Measurements from ENCODE around the gene ZBTB6. TPM values are rescaled to one million over a fixed set of nuclear protein-coding genes. Genes with fewer than 3 reads are reported as not detected.
A peak's percentile ranks its signal among the peaks of the same experiment; 100 is the strongest.

The ZBTB6 gene
- polyA plus RNA-seq, 2 of the 4 experiments (the other 2 are of a cell fraction), result 9.0 to 10.3 TPM

DNA sequence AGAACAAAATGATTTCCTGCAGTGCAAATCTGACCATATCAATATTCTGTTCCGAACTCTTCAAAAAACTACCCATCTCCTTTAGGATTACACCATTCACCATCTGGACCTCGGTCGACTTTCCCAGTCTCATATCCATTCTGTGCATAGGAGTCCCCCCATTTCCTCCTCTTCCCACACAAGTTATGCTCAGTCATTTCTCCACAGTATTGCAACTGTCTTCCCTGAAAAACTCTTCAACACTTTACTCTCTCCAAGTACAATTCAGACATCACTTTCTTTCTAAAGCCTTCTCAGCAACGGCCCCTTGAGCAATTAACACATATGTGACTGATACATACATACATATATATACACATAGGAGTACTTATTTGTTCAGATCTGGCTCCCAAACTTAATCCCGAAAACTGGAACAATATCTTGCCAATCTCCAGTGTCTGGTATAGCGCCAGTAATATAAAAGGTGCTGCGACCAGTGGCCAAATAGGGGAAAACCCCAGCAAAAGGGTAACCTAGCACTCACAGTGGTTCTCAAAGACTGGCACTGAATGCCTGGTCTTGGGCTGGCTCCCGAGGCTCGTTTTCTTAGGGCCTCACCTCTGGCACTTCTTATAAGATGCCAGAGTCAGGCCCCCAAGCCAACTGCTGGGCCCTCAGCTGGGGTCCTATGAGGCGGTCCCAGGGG is 17.6 kb upstream of the ZBTB6 start:
- Histone ChIP-seq H3K4me1 (peaks cover 19% of the 10 kb centered on the region; the same call in 2 of the 3 replicates), H3K9me3 (no peaks in the 10 kb centered on the region), H3K4me2 (peak overlapping the region; percentile 94), H3K4me3 (peak overlapping the region; percentile 81), H3K27ac (peak overlapping the region; percentile 88 to 96)
- POLR2A ChIA-PET, result interaction anchor here (0.8 to 2.7 kb wide), 7 partner anchors 10 to 61 kb away, joined by 3 to 54 read pairs (median 5); partner anchors contain the start of genes RABGAP1, RC3H2 and ZBTB6
- WGBS (ENCODE audit: missing lambda C conversion rate), result 28% methylated on average over 10 of the region's 10 CpGs
- TF ChIP-seq ZSCAN20 (CRISPR knock-in tag; IDR thresholded peaks at IDR 0.05) (no peak), FOSB (CRISPR knock-in tag; IDR thresholded peaks at IDR 0.05) (no peak), POLR2AphosphoS2 (conservative IDR thresholded peaks at IDR 0.05; ENCODE audit: low read length) (no peak), ZFP36 (IDR thresholded peaks at IDR 0.05; ENCODE audit: borderline replicate concordance, partially characterized antibody) (no peak), CHD2 (IDR thresholded peaks at IDR 0.05; ENCODE audit: low read length, partially characterized antibody) (no peak)
- TF ChIP-seq, protein P1, sequence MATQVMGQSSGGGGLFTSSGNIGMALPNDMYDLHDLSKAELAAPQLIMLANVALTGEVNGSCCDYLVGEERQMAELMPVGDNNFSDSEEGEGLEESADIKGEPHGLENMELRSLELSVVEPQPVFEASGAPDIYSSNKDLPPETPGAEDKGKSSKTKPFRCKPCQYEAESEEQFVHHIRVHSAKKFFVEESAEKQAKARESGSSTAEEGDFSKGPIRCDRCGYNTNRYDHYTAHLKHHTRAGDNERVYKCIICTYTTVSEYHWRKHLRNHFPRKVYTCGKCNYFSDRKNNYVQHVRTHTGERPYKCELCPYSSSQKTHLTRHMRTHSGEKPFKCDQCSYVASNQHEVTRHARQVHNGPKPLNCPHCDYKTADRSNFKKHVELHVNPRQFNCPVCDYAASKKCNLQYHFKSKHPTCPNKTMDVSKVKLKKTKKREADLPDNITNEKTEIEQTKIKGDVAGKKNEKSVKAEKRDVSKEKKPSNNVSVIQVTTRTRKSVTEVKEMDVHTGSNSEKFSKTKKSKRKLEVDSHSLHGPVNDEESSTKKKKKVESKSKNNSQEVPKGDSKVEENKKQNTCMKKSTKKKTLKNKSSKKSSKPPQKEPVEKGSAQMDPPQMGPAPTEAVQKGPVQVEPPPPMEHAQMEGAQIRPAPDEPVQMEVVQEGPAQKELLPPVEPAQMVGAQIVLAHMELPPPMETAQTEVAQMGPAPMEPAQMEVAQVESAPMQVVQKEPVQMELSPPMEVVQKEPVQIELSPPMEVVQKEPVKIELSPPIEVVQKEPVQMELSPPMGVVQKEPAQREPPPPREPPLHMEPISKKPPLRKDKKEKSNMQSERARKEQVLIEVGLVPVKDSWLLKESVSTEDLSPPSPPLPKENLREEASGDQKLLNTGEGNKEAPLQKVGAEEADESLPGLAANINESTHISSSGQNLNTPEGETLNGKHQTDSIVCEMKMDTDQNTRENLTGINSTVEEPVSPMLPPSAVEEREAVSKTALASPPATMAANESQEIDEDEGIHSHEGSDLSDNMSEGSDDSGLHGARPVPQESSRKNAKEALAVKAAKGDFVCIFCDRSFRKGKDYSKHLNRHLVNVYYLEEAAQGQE (IDR thresholded peaks at IDR 0.05), result no peak
- TF ChIP-seq, protein P2, sequence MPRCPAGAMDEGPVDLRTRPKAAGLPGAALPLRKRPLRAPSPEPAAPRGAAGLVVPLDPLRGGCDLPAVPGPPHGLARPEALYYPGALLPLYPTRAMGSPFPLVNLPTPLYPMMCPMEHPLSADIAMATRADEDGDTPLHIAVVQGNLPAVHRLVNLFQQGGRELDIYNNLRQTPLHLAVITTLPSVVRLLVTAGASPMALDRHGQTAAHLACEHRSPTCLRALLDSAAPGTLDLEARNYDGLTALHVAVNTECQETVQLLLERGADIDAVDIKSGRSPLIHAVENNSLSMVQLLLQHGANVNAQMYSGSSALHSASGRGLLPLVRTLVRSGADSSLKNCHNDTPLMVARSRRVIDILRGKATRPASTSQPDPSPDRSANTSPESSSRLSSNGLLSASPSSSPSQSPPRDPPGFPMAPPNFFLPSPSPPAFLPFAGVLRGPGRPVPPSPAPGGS (IDR thresholded peaks at IDR 0.05), result no peak
- TF ChIP-seq, protein P3, sequence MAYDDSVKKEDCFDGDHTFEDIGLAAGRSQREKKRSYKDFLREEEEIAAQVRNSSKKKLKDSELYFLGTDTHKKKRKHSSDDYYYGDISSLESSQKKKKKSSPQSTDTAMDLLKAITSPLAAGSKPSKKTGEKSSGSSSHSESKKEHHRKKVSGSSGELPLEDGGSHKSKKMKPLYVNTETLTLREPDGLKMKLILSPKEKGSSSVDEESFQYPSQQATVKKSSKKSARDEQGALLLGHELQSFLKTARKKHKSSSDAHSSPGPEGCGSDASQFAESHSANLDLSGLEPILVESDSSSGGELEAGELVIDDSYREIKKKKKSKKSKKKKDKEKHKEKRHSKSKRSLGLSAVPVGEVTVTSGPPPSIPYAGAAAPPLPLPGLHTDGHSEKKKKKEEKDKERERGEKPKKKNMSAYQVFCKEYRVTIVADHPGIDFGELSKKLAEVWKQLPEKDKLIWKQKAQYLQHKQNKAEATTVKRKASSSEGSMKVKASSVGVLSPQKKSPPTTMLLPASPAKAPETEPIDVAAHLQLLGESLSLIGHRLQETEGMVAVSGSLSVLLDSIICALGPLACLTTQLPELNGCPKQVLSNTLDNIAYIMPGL (CRISPR knock-in tag; IDR thresholded peaks at IDR 0.05; ENCODE audit: borderline replicate concordance), result no peak
- TF ChIP-seq, protein P4, sequence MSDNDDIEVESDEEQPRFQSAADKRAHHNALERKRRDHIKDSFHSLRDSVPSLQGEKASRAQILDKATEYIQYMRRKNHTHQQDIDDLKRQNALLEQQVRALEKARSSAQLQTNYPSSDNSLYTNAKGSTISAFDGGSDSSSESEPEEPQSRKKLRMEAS (IDR thresholded peaks at IDR 0.05), result no peak
- DNase-seq (ENCODE audit: low read depth in 1 of 2, low spot score in 1 of 2), result no peak
- FAIRE-seq, result no peak
- CTCF ChIA-PET, result interaction anchor here (1.0 to 1.2 kb wide), 3 partner anchors 10 to 57 kb away, joined by 3 to 4 read pairs (median 3); partner anchors contain the start of gene RABGAP1
- no peak; a peak in 2 of 6 replicates for ATAC-seq

DNA sequence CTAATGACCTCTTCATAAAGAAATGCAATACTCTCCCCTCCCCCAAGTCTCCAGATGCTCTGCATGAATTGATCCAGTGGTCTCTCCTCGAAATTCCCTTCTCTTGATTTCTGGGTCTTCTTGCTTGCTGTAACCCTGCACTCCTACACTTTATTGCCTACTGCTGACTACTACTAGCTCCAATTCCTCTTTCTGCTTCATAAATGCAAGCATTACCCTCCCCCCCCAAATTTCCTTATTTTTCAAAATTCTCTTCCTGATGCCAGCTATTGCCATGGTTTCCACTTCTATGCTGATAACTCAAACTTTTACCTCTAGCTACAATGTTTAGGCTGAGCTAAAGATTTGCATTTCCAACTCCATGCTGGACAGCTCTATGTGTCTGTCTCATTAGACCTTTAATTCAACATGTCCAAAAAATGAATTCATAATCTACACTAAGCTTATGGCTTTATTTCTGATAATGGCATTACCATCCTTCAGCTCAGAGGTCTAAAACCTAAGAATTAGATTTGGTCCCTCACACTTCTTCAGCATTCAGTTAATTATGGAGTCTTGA is 16.8 kb upstream of the ZBTB6 start:
- FAIRE-seq (no peak), ATAC-seq (no peak), DNase-seq (ENCODE audit: low read depth in 1 of 2, low spot score in 1 of 2) (no peak)
- 0 out of 3 replicates have a peak overlapping the region, but pooled peaks have one; percentile 81 for H3K4me3 ChIP-seq
- peak overlapping the region; percentile 94 for H3K4me2 ChIP-seq
- TF ChIP-seq RARB (CRISPR knock-in tag; IDR thresholded peaks at IDR 0.05), result no peak
- TF ChIP-seq, protein P5, sequence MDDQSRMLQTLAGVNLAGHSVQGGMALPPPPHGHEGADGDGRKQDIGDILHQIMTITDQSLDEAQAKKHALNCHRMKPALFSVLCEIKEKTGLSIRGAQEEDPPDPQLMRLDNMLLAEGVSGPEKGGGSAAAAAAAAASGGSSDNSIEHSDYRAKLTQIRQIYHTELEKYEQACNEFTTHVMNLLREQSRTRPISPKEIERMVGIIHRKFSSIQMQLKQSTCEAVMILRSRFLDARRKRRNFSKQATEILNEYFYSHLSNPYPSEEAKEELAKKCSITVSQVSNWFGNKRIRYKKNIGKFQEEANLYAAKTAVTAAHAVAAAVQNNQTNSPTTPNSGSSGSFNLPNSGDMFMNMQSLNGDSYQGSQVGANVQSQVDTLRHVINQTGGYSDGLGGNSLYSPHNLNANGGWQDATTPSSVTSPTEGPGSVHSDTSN (IDR thresholded peaks at IDR 0.05), result no peak
- no peak for TF ChIP-seq HEYL (CRISPR knock-in tag; IDR thresholded peaks at IDR 0.05)
- TF ChIP-seq, protein P6, sequence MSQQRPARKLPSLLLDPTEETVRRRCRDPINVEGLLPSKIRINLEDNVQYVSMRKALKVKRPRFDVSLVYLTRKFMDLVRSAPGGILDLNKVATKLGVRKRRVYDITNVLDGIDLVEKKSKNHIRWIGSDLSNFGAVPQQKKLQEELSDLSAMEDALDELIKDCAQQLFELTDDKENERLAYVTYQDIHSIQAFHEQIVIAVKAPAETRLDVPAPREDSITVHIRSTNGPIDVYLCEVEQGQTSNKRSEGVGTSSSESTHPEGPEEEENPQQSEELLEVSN (IDR thresholded peaks at IDR 0.05; ENCODE audit: borderline replicate concordance, low read depth), result no peak
- no peak for TF ChIP-seq TP53 (CRISPR knock-in tag; IDR thresholded peaks at IDR 0.05)
- TF ChIP-seq TFCP2L1 (CRISPR knock-in tag; IDR thresholded peaks at IDR 0.05), result no peak
- TF ChIP-seq POLR2A (IDR thresholded peaks at IDR 0.05; ENCODE audit: low read length), result no peak
- no peak for TF ChIP-seq GATA3 (IDR thresholded peaks at IDR 0.05; ENCODE audit: borderline replicate concordance)
- no peak for TF ChIP-seq KDM5A (IDR thresholded peaks at IDR 0.05)
- TF ChIP-seq NPAS2 (CRISPR knock-in tag; IDR thresholded peaks at IDR 0.05; ENCODE audit: borderline replicate concordance), result no peak
- no peak for TF ChIP-seq HOXB5 (CRISPR knock-in tag; IDR thresholded peaks at IDR 0.05)
- no peak for TF ChIP-seq NR3C1 (IDR thresholded peaks at IDR 0.05)
- TF ChIP-seq CHD2 (IDR thresholded peaks at IDR 0.05; ENCODE audit: low read length, partially characterized antibody), result no peak
- no peaks in the 10 kb centered on the region for H3K9me3 ChIP-seq
- H3K27ac ChIP-seq, result no peak overlapping the region
- ChIA-PET POLR2A (interaction anchor here (1.3 to 1.6 kb wide), 2 partner anchors 11 to 25 kb away, joined by 5 to 6 read pairs; partner anchors contain the start of genes RABGAP1 and RC3H2), CTCF (interaction anchor here (1.0 to 1.5 kb wide), 4 partner anchors 11 to 57 kb away, joined by 3 to 4 read pairs (median 3); partner anchors contain the start of gene RABGAP1)
- H3K4me1 ChIP-seq, result peaks cover 19% of the 10 kb centered on the region; the same call in 2 of the 3 replicates
- 54% methylated on average over 1 of the region's 1 CpG for WGBS (ENCODE audit: missing lambda C conversion rate)

Measured in A549 (cell line).